ENCODE measurements around the gene MAPK9.
"Not testable (repeated sequence)": the region's sequence is repeated elsewhere in the genome, so short reads cannot be mapped to it uniquely, and the experiment has no call there.

The MAPK9 gene

DNA sequence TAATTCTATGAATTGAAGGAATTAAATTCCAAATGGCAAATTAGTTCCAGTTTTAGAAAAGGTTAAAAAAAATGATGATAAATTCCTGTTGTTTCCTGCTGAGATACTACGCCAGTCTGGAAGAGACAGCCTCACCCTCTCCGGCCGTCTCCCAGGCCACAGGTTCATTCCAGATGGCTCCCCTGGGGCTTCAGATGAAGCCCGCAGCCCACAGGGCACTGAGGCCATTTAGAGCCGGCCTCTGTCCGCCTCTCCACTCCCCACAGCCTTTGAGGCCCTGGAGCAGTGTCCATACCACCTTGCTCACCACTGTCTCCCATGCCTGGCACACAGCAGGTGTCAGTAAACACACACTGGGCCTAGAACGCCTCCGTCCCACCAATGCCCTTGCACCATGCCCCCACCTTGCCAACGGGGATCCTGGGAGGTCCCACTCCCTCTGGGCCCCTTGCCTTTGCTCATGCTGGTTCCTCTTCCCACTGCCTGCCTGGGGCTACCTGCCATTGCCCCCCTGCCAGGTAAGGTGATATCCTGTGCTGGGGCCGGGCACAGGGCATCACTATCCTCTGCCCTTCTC lies 35.2 kb upstream of the MAPK9 start:
- no peak for DNase-seq

DNA sequence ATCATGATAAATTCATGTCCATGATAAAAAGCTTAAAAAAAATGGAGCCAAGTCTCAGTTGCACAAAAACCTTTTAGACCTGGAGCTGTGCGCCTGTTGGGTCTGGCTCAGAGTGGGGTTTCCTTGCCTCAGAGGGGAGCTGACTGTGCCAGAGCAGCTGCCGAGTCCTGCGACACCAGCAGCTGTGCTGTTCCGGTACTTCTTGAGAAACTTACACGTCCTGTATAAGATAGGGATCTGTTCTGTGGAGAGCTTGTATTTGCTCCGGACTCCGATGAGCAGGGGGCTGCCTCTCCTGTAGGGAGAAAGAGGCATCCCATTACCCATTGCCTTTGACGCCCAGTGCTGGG lies 32.7 kb upstream of the MAPK9 start:
- DNase-seq = peak in 17 of 58 donors; percentile 8 to 58 (median 14)

DNA sequence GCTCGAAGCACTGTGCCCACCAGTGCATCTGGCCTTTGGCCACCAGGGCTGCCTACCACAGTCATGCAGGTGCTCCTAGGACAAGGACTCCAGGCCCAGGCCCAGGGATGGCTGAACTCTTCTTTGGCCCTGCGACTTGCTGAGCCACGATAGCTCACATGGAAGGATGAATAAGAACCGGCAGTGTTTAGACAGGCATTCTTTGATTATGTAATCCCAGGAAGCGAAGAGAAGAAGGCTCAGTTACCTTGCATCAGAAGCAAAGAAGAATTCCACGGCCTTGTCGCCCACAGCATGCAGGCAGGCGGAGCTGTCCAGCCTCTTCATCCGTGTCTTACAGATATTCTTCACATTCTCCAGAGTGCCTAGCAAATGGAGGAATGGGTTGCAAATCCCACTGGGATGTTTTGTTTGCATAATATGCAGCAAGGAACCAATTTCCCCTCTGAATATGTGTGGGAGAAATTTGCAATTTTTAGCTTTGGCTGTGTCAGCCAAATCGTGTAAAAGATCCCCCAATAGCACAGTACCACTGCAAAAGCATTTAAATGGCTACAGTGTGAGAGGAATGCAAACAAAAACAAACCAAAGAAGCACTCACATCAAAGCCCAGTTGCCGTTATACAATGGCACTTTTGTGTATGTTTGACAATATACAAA lies 32.2 kb upstream of the MAPK9 start:
- DNase-seq = peak in 18 of 58 donors; percentile 10 to 56 (median 28)

DNA sequence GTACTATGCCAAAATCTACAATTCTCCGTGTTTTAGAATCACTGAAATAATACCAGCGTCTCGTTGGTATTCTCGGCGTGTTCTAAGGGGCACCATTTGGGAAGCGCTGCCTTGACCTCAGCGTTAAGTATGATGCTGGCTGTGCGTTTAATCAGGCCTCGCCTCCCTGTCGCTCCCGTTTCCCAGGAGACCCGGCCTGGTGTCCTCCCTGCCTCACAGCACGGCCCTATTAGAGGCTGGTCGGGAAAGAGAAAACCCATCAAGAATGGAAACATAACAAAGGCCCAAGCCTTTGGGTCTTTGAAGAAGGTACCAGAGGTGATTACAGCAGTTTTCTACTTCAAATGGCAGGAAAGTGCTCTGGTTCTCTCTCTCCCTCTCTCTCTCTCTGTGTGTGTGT lies 31.3 kb upstream of the MAPK9 start:
- no peak for DNase-seq

DNA sequence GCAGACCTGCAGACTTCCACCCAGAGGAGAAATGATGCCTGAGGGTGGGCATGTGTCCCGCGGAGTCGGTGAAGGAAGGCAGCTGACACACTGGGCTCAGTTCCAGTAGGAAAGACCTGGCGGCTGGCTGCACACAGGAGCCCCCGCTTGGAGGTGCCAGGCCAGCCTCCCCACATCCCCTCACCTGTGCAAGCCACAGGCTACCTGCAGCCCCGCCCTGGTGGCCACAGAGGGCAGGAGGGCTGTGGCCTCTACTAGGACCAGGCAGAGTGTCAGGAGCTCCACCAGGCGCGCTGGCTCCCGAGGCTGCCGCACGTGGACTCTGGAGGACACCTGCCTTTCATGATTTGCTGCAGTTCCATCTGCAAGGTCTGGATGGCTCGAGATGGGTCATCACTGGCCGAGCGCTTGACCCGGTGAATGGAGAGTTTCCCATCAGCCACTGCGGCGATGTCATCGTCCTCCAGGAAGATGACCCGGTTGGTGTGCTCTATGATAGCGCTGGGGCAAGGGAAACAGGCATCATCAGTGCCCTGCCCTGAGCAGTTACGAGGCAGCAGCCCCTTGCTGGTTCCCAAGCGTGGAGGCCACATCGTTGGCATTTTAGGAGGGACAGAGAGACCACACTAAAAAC lies 26.7 kb upstream of the MAPK9 start:
- DNase-seq = no peak

DNA sequence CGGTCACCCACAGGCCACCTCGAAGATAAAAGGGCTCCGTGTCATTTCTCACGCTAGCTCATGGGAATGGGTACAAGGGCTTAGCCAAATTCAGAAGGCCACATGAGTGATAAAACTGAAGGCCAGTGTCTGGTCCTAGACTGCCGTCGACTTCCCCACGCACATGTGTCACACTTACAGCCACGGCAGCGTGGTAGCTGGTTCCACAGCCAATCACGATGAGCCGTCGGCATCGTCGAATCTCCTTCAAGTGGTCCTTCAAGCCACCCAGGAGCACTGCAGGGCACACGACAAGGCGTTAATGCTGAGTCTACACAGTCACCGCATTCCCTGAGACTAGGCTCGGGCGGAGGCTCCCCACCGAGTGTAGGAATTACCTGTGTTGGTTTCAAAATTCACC lies 24.7 kb upstream of the MAPK9 start:
- DNase-seq = no peak

DNA sequence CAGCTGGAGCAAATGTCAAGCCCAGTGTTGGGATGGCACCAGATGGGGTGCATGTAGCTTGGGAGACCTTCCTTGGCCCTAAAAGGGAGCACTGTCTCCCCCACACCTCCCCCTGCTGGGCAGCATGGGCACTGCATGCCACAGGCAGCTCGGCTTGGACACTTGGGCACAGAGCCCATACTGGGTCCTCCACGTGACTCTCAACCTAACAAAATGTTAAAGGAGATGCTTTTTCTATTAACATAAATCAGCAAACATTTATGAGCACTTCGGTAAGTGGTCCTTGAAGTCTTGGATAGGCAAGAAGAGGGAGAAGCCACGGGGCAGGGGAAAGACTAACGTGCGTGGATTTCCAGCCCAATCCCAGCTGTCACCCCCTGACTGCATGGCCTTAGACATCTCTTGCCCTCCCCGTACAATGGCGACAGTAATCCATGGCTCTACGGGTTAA lies 23.9 kb upstream of the MAPK9 start:
- peak in 44 of 58 donors; percentile 5 to 79 (median 35) for DNase-seq

DNA sequence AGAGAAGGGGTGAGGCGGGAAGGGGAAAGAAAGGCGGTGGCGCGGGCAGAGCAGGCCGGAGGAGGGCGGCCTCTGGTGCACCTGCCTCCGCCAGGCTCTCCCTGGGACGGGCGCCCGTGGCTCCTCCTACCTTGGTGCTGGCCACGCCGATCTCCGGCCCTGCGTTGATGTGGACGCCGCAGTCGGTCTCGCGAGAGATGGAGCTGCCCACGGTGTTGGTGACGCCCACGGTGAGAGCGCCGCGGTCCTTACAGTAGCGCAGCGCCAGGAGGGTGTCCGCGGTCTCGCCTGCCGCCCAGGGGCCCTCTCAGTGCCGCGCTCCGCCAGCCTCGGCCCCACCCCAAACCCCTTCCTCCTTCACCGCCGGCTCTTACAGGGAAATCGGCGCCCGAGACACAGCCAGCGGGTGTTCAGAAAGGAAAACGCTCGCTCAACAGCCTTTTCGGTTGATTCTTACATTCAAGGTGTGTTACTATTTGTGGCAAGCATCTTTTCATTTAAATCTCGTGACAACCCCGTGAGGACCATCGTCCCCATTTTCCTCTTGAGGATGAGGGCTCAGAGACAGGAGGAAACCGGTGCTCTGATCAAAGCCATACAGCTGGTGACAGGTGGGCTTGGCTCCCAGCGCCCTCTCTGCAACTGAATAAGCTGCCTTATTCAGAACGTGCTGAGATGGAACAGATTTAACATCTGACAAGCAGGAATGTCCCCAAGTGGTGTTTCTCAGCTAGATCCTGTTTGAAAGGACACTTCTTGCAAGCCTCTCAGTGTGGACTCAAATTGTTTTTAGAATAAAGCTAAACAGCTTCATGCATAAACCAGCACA lies 22.0 kb upstream of the MAPK9 start:
- DNase-seq = peak in 38 of 58 donors; percentile 14 to 93 (median 56)

DNA sequence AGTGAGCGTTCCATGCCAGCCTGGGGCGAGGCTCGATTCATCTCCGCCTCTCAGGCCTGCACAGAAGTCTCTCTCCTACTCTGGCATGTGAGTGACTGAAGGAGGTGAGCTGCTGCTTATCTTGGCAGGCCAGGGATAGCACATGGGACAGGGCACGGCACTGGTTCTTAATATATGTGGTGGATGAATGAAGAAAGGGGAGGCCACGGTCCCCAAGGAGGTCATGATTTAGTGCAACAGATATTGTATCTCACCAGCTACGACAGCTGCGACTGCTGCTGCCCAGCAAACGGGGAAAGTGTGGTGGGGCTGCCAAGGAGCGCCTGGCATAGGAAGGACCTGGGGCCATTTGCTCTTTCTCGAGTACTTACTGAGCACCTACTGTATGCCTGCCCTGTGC lies 19.3 kb upstream of the MAPK9 start:
- no peak for DNase-seq

DNA sequence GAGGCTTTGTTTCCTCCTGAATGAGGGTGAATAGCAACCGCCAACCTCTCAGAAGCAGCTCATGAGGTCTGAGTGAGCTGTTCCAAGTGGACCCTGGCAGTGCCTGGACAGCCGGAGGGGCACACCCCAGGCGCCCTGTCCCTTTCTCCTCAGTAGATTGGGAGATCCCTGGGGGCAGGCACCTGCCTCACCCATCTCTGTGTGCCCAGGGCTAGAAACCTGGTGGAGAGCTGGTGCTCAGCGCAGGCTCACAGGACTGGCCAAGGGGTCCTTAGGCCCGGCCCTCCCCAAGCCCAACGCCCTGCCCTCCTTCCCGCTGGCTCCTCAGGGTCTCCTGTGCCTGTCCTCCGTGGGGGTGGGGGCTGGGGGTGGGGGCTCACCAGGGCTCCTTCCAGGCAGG lies 14.9 kb upstream of the MAPK9 start:
- DNase-seq = no peak

DNA sequence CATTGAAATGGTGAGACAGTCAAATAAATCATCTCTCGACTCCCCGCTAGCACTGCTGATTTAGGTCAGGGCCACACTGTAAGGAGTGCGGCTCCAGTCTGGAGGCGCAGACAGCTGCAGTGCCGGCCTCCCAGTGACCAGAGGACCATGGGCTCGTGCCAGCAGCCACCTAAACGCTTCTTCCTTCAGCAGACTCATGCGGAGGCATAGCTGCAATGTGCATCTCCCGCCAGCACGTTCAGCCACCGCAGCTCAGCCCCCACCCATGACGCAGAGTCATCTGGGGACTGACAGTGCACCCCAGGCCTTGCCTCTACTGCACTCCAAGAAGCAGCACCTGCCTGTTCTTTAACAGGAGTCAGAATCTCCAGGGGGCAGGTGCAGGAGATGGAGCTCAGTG lies 13.6 kb upstream of the MAPK9 start:
- no peak for DNase-seq

DNA sequence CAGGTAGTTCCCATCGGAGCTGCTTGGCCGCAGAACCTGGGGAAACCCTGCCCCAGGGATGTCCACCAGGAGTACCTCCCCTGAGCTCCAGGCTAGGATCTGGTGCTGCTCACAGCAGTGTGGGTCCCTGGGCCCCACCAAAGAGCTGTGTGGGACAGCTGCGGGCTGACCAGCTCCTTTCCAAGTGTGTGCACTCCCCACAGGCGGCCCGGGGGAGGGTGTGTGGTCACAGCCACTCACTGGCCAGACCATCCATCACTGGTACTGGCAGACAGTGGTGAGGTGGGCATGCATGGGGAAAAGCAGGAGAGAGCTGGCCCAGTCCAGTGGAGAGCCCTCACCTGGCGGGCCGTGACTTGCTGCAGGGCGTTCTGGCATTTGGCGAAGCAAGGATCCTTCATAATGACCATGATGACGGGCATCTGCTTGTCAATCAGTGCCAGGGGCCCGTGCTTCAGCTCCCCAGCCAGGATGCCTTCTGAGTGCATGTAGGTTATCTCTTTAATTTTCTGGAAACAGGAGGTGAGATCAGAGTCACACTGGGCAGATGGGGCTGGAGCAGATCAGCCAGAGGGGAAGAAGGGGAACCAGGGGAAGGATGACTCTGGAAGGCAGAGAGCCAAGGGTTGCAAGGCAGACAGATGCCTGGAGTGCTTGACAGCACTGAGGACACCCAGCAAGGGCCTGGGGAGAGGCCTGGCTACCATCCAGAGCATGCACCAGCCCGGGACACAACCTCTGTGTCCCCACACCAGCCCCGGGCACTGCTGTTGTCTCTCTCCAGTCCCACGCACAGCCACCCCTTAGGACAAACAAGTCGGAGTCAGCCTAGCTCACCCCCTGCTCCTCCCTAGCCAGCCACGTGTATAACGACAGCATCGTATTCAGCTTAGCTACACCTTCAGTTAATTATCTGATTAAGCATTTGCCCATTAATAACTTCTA lies 12.8 kb upstream of the MAPK9 start:
- no peak for DNase-seq

DNA sequence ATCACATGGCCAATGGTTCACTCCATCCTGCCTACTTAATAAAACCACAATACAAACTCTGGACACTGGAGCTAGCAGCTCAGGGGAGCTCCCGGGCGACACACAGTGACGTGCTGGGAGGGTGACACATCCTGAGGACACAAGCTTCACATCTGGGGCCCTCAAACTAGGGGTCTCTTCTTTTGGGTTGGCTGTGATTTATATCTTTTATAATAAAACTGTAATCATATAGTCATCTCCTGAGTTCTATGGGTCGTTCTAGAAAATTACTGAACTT lies 12.1 kb upstream of the MAPK9 start:
- no peak for DNase-seq

DNA sequence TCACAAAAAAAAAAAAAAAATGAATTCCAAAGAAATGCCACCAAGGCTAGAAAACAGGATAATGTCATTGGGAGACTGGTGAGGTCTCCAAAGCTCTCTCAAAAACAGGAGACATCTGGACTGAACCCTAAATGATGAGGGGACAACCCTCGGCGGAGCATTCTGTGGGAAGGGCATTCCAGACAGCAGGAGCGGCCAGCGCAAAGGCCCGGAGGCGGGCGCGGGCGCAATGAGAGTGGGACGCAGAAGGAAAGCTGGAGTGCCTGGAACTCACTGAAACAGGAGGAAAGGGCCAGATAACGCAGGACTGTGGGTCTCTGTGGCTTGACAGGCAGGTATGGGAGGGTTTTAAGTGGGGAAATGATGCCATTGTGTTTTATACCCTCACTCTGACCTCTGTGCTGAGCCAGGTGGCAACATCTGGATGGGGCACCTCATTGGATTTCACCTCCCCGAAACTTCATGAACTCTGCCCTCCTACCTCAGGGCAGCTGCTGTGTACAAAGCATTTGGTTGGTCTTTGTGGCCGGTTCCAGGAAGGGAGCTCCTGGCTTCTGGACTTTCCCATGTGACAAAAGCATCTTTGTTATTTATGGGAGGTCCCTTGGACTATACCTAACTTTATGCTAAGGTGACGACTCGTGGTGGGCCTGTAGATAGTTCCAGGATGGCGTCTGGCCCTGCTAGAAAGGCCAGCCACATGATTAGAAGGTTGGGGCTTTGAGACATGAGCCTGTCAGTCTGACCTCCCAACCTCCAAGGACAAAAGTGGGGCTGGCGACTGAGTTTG lies 11.5 kb upstream of the MAPK9 start:
- DNase-seq = no peak

DNA sequence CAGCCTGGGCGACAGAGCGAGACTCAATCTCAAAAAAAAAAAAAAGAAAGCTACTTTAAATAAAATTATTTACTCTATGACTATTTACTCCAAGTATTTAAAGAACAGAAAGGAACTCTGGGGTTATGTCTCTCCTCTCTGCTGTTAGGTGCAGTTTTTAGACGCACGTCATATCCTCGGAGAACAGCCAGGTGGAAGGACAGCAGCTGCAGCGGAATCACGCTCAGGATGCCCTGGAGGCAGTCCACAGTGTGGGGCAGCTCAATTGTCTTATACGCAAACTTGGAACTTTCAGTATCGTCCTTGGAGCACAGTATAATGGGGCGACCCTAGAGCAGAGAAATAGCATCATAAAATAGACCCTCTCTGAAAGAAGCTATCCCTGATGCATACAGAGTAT lies 10.4 kb upstream of the MAPK9 start:
- DNase-seq = no peak

DNA sequence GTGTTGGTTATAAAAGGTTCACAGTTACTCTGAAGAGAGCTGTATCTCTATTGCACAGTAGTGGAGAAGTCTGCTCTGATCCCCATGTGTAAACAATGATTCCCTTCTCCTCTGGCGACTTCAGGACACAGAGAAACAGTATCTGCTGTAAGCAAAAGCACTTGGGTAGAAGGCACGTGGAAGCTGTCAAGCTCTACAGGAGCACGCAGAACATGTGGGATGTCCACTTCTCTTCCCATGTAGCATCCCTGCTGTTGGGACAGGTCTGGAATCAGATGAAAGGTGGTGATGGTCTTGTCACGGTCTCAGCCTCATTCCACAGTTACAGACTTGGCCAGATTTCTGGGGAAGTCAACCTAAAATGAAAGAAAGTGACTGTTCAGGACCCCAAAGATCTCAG lies 9.4 kb upstream of the MAPK9 start:
- DNase-seq = no peak

DNA sequence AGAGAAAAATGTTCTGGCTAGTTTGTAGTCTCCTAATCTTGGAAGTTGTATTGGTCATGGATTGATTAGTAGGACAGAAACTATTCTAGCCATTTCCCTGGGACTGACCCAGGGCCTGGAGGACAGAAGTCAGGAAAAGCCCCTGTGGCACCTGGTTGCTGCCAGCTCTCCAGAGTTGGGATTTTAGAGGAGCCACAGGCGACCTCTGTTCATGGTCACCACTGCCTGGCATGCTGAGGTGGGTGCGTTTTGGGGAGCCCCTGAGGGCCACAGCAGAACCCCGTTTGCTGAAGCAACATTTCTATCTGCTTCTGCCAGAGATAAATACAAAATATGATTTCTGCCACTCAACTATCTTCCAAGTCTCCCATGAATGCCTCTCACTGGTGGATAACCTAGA lies 7.6 kb upstream of the MAPK9 start:
- DNase-seq = no peak

DNA sequence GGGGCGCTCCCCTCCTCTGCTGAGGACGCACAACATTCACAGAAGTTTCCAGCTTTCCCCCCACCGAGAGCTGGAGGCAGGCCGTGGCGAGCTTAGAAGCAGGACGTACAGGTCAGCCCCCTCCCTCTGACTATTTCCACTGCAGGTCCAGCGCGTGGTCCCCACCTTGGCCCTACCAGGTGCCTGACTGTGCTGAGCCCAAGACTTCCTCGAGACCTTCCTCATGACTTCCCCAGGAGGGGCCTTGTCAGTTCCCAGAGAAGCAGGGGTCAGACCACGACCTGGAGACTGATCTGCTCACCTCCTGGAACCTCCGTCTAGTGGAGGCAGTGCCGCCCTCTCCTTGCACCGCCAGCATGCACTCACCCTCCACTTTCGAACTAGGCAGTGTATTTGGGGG lies 7.1 kb upstream of the MAPK9 start:
- not testable (repeated sequence) for DNase-seq

DNA sequence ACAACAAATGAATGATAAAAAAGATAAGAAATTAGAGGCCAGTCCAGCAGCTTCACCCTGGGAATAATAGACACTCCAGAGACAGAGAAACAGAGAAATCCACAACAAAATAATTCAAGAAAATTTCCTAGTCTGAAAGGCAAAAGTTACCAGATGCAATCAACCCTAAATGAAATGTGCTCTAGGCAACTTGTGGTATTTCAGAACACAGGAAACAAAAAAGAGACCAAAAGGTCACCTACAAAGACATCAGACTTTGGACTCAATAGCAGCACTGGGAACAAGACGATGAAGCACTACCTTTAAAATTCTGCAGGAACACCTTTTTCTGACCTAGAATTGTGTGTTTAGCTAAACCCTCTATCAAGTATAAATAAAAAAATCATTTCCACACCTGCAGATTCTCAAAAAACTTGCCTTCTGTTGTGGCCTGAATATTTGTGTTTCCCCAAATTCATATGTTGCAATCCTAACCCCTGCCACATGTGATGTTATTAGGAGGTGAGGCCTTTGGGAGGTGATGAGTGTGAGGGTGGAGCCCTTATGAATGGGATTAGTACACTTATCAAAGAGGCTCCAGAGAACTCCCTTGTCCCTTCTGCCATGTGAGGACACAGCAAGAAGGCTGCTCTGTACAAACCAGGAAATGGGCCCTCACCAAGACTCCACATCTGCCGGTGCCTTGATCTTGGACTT lies 5.9 kb upstream of the MAPK9 start:
- no peak for DNase-seq

DNA sequence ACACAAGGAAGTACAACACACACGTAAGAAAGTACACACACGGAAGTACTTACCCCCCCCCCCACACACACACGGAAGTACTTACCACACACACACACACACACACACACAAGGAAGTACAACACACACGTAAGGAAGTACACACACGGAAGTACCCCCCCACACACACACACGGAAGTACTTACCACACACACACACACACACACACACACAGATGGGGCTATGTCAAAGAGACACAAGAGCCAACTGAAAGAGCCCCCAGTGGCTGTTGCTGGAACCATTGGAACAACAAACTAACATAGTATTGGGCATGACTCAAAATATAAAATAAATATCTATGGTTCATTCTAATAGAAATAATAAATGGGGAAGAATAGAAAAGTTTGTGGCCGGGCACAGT lies 4.9 kb upstream of the MAPK9 start:
- DNase-seq = no peak
